WTC11 (cell line): Measurements from ENCODE around the gene ZFR. TPM values are rescaled to one million over a fixed set of nuclear protein-coding genes. Genes with fewer than 3 reads are reported as not detected.
"Not testable (repeated sequence)": the region's sequence is repeated elsewhere in the genome, so short reads cannot be mapped to it uniquely, and the experiment has no call there.

Experiments
- ATAC-seq: fragments of 200-7000 bp; cut with Tn5 transposase; 2 replicates; pipeline ENCODE4 v1.10.0; 2021; ENCODE audit warnings: mild to moderate bottlenecking, moderate library complexity
- CTCF ChIA-PET: fragments of 300-600 bp; sonication (Branson Sonifier 250); formaldehyde crosslinking; loops from one replicate; lab custom pipeline; 2021; ENCODE audit warnings: antibody characterized with exemption; lab: Charles Lee
- POLR2A ChIA-PET: fragments of 350-600 bp; sonication (Branson Sonifier 250); formaldehyde crosslinking; loops from one replicate; lab custom pipeline; 2021; ENCODE audit warnings: antibody characterized with exemption; lab: Charles Lee
- DNase-seq: peaks from one replicate; pipeline ENCODE4 v3.0.0; 2021; ENCODE audit warnings: low spot score
- H3K27ac Mint-ChIP-seq: 2 replicates; pipeline ENCODE4 v1.8.0; 2021; ENCODE audit warnings: mixed read lengths
- H3K27me3 Mint-ChIP-seq: 2 replicates; pipeline ENCODE4 v1.8.0; 2021; ENCODE audit warnings: low read depth, mild to moderate bottlenecking, moderate library complexity, mixed read lengths
- H3K36me3 Mint-ChIP-seq: 2 replicates; pipeline ENCODE4 v1.8.0; 2021; ENCODE audit warnings: mixed read lengths
- H3K4me1 Mint-ChIP-seq: 2 replicates; pipeline ENCODE4 v1.8.0; 2022; ENCODE audit warnings: mixed read lengths
- H3K4me3 Mint-ChIP-seq: 2 replicates; pipeline ENCODE4 v1.8.0; 2021; ENCODE audit warnings: mild to moderate bottlenecking, moderate library complexity, mixed read lengths
- H3K9me3 Mint-ChIP-seq: 2 replicates; pipeline ENCODE4 v1.8.0; 2021; ENCODE audit warnings: mixed read lengths
- CREM ChIP-seq: sonication (generic); formaldehyde crosslinking; IDR thresholded peaks from 2 replicates; pipeline ENCODE4 v1.8.1; 2022; ENCODE audit warnings: mild to moderate bottlenecking, missing genetic modification reagents, moderate library complexity
- ETV6 ChIP-seq: sonication (generic); formaldehyde crosslinking; IDR thresholded peaks from 2 replicates; pipeline ENCODE4 v1.8.1; 2022; ENCODE audit warnings: mild to moderate bottlenecking, missing genetic modification reagents
- FOXK1 ChIP-seq: sonication (generic); formaldehyde crosslinking; IDR thresholded peaks from 2 replicates; pipeline ENCODE4 v1.8.0; 2022; ENCODE audit warnings: mild to moderate bottlenecking, moderate library complexity, missing genetic modification reagents
- GRHL2 ChIP-seq: fragments of 250-450 bp; sonication (Bioruptor Pico); IDR thresholded peaks from 2 replicates; pipeline ENCODE4 v1.8.0; 2022; ENCODE audit warnings: mild to moderate bottlenecking, moderate library complexity; ENCODE audit not compliant: insufficient replicate concordance, severe bottlenecking
- GTF2I ChIP-seq: fragments of 250-450 bp; sonication (Bioruptor Pico); conservative IDR thresholded peaks from 2 replicates; pipeline ENCODE4 v1.4.0; 2021; ENCODE audit warnings: mild to moderate bottlenecking
- HMGA2 ChIP-seq: fragments of 250-450 bp; sonication (Bioruptor Pico); IDR thresholded peaks from 2 replicates; pipeline ENCODE4 v1.4.0; 2021; ENCODE audit warnings: mild to moderate bottlenecking, moderate library complexity
- JUN ChIP-seq: sonication (generic); formaldehyde crosslinking; IDR thresholded peaks from 2 replicates; pipeline ENCODE4 v1.8.0; 2023; ENCODE audit warnings: mild to moderate bottlenecking, missing genetic modification reagents
- NFYB ChIP-seq: sonication (generic); formaldehyde crosslinking; conservative IDR thresholded peaks from 2 replicates; pipeline ENCODE4 v1.8.0; 2022; ENCODE audit warnings: low read depth, missing genetic modification reagents
- SMAD3 ChIP-seq: sonication (generic); formaldehyde crosslinking; IDR thresholded peaks from 2 replicates; pipeline ENCODE4 v1.8.0; 2022; ENCODE audit warnings: missing genetic modification reagents, mild to moderate bottlenecking, borderline replicate concordance
- SOX15 ChIP-seq: fragments of 250-450 bp; sonication (Bioruptor Pico); IDR thresholded peaks from 2 replicates; pipeline ENCODE4 v1.9.0; 2021; ENCODE audit warnings: mild to moderate bottlenecking
- SP1 ChIP-seq: sonication (generic); formaldehyde crosslinking; conservative IDR thresholded peaks from 2 replicates; pipeline ENCODE4 v1.8.1; 2022; ENCODE audit warnings: missing genetic modification reagents
- TCF7 ChIP-seq: sonication (generic); formaldehyde crosslinking; IDR thresholded peaks from 2 replicates; pipeline ENCODE4 v1.8.0; 2022; ENCODE audit warnings: mild to moderate bottlenecking, low read depth, missing genetic modification reagents, moderate library complexity
- TEAD1 ChIP-seq: sonication (generic); formaldehyde crosslinking; IDR thresholded peaks from 2 replicates; pipeline ENCODE4 v1.8.0; 2022; ENCODE audit warnings: mild to moderate bottlenecking, missing genetic modification reagents
- ZNF138 ChIP-seq: sonication (generic); formaldehyde crosslinking; conservative IDR thresholded peaks from 2 replicates; pipeline ENCODE4 v1.8.1; 2022; ENCODE audit warnings: mild to moderate bottlenecking, moderate library complexity, missing genetic modification reagents
- ZNF263 ChIP-seq: sonication (generic); formaldehyde crosslinking; IDR thresholded peaks from 2 replicates; pipeline ENCODE4 v1.8.1; 2022; ENCODE audit warnings: low read depth, mild to moderate bottlenecking, moderate library complexity, missing genetic modification reagents
- ZNF396 ChIP-seq: fragments of 250-450 bp; sonication (Bioruptor Pico); IDR thresholded peaks from 2 replicates; pipeline ENCODE4 v1.8.0; 2021; ENCODE audit warnings: mild to moderate bottlenecking, moderate library complexity, borderline replicate concordance
- ZNF423 ChIP-seq: fragments of 250-450 bp; sonication (Bioruptor Pico); IDR thresholded peaks from 2 replicates; pipeline ENCODE4 v2.1.2; 2022; ENCODE audit warnings: mild to moderate bottlenecking, moderate library complexity
- total RNA-seq: library from RNA; stranded (reverse); gene quantifications from 3 replicates; pipeline ENCODE4 v1.2.3, GENCODE V29; 2021
- TF ChIP-seq, protein P1 (sequence below): fragments of 250-450 bp; sonication (Bioruptor Pico); IDR thresholded peaks from 2 replicates; pipeline ENCODE4 v1.9.0; 2021; ENCODE audit warnings: moderate library complexity, mild to moderate bottlenecking, inconsistent platforms, borderline replicate concordance
- TF ChIP-seq, protein P2 (sequence below): sonication (generic); formaldehyde crosslinking; IDR thresholded peaks from 2 replicates; pipeline ENCODE4 v1.8.1; 2022; ENCODE audit warnings: missing genetic modification reagents, borderline replicate concordance
- TF ChIP-seq, protein P3 (sequence below): sonication (generic); formaldehyde crosslinking; IDR thresholded peaks from 2 replicates; pipeline ENCODE4 v1.8.1; 2023; ENCODE audit warnings: mild to moderate bottlenecking, missing genetic modification reagents, moderate library complexity
- TF ChIP-seq, protein P4 (sequence below): fragments of 250-450 bp; sonication (Bioruptor Pico); IDR thresholded peaks from 2 replicates; pipeline ENCODE4 v1.8.0; 2021; ENCODE audit warnings: mild to moderate bottlenecking
- TF ChIP-seq, protein P5 (sequence below): fragments of 250-450 bp; sonication (Bioruptor Pico); IDR thresholded peaks from 2 replicates; pipeline ENCODE4 v1.9.0; 2021; ENCODE audit warnings: mild to moderate bottlenecking
- TF ChIP-seq, protein P6 (sequence below): sonication (generic); formaldehyde crosslinking; IDR thresholded peaks from 2 replicates; pipeline ENCODE4 v1.8.1; 2022; ENCODE audit warnings: low read depth, mild to moderate bottlenecking, moderate library complexity, missing genetic modification reagents, borderline replicate concordance
- TF ChIP-seq, protein P7 (sequence below): sonication (generic); formaldehyde crosslinking; IDR thresholded peaks from 2 replicates; pipeline ENCODE4 v1.8.1; 2022; ENCODE audit warnings: mild to moderate bottlenecking, missing genetic modification reagents, moderate library complexity, borderline replicate concordance
- TF ChIP-seq, protein P8 (sequence below): sonication (generic); formaldehyde crosslinking; IDR thresholded peaks from 2 replicates; pipeline ENCODE4 v1.8.1; 2022; ENCODE audit warnings: mild to moderate bottlenecking, moderate library complexity, missing genetic modification reagents

ZFR gene
- total RNA-seq, 1 experiment from 2014 or later, result 64.5 TPM

DNA sequence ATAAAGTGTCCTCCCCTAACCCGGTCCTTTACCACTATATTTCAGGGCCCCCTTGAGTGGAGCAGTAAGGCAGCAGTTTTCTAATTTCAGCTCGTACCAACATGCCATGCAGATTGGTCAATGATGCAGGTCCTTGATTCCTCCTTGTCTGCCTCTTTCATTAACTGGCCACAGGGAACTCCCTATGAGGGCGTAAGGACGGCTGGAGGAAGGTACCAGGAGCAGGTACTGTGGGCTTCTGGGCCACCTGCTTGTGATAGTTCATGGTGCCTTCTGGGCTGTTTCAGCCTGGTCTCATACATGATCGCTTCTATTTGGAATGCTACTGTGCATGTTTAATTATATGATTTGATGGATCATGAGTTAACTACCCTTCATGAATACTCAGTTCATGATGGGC lies 9.4 kb upstream of the ZFR start:
- TF ChIP-seq JUN (CRISPR knock-in tag) (no peak), ZNF263 (CRISPR knock-in tag) (no peak), CREM (CRISPR knock-in tag) (no peak), TCF7 (no peak), GTF2I (CRISPR knock-in tag) (no peak), NFYB (CRISPR knock-in tag) (no peak), SMAD3 (no peak), SOX15 (CRISPR knock-in tag) (no peak), ZNF138 (no peak), FOXK1 (CRISPR knock-in tag) (no peak), ZNF396 (no peak), GRHL2 (no peak), ZNF423 (no peak), HMGA2 (CRISPR knock-in tag) (no peak), SP1 (CRISPR knock-in tag) (no peak)
- TF ChIP-seq, protein P1, sequence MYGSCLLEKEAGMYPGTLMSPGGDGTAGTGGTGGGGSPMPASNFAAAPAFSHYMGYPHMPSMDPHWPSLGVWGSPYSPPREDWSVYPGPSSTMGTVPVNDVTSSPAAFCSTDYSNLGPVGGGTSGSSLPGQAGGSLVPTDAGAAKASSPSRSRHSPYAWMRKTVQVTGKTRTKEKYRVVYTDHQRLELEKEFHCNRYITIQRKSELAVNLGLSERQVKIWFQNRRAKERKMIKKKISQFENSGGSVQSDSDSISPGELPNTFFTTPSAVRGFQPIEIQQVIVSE (CRISPR knock-in tag), result no peak
- TF ChIP-seq, protein P2, sequence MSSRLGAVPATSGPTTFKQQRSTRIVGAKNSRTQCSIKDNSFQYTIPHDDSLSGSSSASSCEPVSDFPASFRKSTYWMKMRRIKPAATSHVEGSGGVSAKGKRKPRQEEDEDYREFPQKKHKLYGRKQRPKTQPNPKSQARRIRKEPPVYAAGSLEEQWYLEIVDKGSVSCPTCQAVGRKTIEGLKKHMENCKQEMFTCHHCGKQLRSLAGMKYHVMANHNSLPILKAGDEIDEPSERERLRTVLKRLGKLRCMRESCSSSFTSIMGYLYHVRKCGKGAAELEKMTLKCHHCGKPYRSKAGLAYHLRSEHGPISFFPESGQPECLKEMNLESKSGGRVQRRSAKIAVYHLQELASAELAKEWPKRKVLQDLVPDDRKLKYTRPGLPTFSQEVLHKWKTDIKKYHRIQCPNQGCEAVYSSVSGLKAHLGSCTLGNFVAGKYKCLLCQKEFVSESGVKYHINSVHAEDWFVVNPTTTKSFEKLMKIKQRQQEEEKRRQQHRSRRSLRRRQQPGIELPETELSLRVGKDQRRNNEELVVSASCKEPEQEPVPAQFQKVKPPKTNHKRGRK (CRISPR knock-in tag), result no peak
- TF ChIP-seq, protein P3, sequence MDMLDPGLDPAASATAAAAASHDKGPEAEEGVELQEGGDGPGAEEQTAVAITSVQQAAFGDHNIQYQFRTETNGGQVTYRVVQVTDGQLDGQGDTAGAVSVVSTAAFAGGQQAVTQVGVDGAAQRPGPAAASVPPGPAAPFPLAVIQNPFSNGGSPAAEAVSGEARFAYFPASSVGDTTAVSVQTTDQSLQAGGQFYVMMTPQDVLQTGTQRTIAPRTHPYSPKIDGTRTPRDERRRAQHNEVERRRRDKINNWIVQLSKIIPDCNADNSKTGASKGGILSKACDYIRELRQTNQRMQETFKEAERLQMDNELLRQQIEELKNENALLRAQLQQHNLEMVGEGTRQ (CRISPR knock-in tag), result no peak
- TF ChIP-seq, protein P4, sequence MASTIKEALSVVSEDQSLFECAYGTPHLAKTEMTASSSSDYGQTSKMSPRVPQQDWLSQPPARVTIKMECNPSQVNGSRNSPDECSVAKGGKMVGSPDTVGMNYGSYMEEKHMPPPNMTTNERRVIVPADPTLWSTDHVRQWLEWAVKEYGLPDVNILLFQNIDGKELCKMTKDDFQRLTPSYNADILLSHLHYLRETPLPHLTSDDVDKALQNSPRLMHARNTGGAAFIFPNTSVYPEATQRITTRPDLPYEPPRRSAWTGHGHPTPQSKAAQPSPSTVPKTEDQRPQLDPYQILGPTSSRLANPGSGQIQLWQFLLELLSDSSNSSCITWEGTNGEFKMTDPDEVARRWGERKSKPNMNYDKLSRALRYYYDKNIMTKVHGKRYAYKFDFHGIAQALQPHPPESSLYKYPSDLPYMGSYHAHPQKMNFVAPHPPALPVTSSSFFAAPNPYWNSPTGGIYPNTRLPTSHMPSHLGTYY, result no peak
- TF ChIP-seq, protein P5, sequence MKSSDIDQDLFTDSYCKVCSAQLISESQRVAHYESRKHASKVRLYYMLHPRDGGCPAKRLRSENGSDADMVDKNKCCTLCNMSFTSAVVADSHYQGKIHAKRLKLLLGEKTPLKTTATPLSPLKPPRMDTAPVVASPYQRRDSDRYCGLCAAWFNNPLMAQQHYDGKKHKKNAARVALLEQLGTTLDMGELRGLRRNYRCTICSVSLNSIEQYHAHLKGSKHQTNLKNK (CRISPR knock-in tag), result no peak
- TF ChIP-seq, all 79 proteins: peak for 0
- H3K27ac Mint-ChIP-seq, result no peak overlapping the region
- no peaks in the 10 kb centered on the region for H3K4me1 Mint-ChIP-seq
- no peak overlapping the region for H3K4me3 Mint-ChIP-seq
- H3K9me3 Mint-ChIP-seq, result peaks cover 12% of the 10 kb centered on the region; the same call in 1 of the 2 replicates
- DNase-seq, result no peak
- CTCF ChIA-PET, result interaction anchor here (0.8 to 1.0 kb wide), 2 partner anchors 22 to 35 kb away, joined by 3 to 4 read pairs; no protein-coding TSS in a partner anchor
- POLR2A ChIA-PET, result no interaction called here
- no peaks in the 10 kb centered on the region; the same call in 1 of the 2 replicates for H3K27me3 Mint-ChIP-seq
- ATAC-seq, result no peak
- H3K36me3 Mint-ChIP-seq, result no peaks in the 10 kb centered on the region

DNA sequence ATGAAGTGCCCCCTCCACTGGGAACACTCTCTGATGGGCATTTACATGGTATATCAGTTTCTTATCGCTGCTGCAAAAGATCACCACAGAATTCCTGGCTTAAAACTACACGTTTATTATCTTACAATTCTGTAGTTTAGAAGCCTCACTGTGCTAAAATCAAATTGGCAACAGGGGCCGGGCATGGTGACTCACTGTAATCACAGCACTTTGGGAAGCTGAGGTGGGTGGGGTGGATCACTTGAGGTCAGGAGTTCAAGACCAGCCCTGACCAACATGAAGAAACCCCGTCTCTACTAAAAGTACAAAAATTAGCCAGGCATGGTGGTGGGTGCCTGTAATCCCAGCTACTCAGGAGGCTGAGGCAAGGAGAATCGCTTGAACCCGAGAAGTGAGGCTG lies 7.8 kb upstream of the ZFR start:
- CTCF ChIA-PET, ATAC-seq, DNase-seq, H3K36me3 Mint-ChIP-seq, H3K27ac Mint-ChIP-seq, H3K4me1 Mint-ChIP-seq, H3K27me3 Mint-ChIP-seq, H3K9me3 Mint-ChIP-seq, H3K4me3 Mint-ChIP-seq, POLR2A ChIA-PET: not testable (repeated sequence)

DNA sequence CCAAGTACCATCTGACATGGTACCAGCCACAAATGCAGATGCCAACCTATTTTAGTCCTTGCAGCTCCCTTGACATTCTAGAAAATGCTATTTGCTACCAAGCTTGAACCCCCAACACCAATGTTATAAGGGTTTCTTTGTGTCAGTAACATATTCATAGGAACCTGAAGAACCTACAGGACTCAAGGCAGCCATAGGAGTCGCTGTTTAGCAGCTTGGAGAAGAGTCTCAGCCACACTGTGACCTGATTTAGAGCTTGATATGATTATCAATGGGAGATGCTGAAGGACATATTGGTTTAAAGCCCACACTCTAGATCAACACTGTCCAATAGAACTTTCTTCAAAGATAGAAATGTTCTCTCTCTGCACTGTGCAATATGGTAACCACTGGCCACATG lies 6.4 kb upstream of the ZFR start:
- DNase-seq, result no peak
- H3K27me3 Mint-ChIP-seq, result peaks cover 9% of the 10 kb centered on the region
- peak; percentile 72 for ATAC-seq
- H3K4me1 Mint-ChIP-seq, result peaks cover 5% of the 10 kb centered on the region
- ChIA-PET CTCF (interaction anchor here (0.5 to 1.5 kb wide), 14 partner anchors 11 to 139 kb away, joined by 3 to 12 read pairs (median 4); no protein-coding TSS in a partner anchor), POLR2A (no interaction called here)
- no peak overlapping the region for H3K4me3 Mint-ChIP-seq
- H3K9me3 Mint-ChIP-seq, result no peaks in the 10 kb centered on the region
- H3K27ac Mint-ChIP-seq, result no peak overlapping the region
- H3K36me3 Mint-ChIP-seq, result no peaks in the 10 kb centered on the region
- TF ChIP-seq TEAD1 (CRISPR knock-in tag), result no peak
- no peak for TF ChIP-seq NFYB (CRISPR knock-in tag)
- TF ChIP-seq ZNF423, result no peak
- TF ChIP-seq ETV6 (CRISPR knock-in tag), result no peak
- TF ChIP-seq, protein P6, sequence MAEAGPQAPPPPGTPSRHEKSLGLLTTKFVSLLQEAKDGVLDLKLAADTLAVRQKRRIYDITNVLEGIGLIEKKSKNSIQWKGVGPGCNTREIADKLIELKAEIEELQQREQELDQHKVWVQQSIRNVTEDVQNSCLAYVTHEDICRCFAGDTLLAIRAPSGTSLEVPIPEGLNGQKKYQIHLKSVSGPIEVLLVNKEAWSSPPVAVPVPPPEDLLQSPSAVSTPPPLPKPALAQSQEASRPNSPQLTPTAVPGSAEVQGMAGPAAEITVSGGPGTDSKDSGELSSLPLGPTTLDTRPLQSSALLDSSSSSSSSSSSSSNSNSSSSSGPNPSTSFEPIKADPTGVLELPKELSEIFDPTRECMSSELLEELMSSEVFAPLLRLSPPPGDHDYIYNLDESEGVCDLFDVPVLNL (CRISPR knock-in tag), result no peak
- TF ChIP-seq, protein P7, sequence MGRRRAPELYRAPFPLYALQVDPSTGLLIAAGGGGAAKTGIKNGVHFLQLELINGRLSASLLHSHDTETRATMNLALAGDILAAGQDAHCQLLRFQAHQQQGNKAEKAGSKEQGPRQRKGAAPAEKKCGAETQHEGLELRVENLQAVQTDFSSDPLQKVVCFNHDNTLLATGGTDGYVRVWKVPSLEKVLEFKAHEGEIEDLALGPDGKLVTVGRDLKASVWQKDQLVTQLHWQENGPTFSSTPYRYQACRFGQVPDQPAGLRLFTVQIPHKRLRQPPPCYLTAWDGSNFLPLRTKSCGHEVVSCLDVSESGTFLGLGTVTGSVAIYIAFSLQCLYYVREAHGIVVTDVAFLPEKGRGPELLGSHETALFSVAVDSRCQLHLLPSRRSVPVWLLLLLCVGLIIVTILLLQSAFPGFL (CRISPR knock-in tag), result no peak
- TF ChIP-seq, protein P8, sequence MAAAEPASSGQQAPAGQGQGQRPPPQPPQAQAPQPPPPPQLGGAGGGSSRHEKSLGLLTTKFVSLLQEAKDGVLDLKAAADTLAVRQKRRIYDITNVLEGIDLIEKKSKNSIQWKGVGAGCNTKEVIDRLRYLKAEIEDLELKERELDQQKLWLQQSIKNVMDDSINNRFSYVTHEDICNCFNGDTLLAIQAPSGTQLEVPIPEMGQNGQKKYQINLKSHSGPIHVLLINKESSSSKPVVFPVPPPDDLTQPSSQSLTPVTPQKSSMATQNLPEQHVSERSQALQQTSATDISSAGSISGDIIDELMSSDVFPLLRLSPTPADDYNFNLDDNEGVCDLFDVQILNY (CRISPR knock-in tag), result no peak
